ENCODE measurements around the gene MGAT4A.

Gene MGAT4A

GRCh38 chr2:98728088-98728718 lies 2.7 kb downstream of the MGAT4A start:
- DNase-seq = peak; percentile 45

DNA sequence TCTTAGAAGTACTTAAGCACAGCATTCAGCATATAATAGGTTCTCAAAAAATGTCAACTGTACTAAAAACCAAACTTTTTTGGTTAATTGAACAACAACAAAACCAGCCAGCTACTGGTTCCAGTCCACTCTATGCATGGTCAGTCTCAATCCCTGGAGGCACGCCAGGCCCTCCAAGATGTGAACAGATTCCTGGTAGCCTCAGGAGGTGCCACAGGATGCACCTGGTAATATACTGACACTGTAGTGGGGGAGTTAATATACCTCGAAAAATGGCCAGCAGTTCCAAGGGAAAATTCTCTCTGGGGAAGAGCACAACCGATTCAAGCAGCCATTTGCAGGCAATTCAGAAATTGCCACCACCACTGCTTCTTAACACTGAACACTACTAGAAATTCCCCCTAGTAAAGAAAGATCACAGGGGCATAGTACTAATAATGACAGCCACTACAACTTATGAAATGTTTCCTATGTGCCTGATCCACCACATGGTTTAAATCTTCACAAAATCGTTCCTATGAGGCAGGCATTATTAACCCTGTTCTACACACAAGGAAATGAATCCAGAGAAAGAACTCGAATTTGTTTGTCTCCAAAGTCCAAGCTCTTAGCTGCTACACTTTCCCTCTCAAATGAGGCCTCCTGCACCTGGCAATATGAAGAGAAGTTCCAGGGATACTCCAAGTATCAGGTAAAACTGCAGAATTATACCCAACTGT lies 3.4 kb downstream of the MGAT4A start:
- no peak for DNase-seq

GRCh38 chr2:98726735-98727368 lies 4.1 kb downstream of the MGAT4A start:
- no peak for DNase-seq

GRCh38 chr2:98726205-98726604 lies 4.7 kb downstream of the MGAT4A start:
- DNase-seq = no peak

DNA sequence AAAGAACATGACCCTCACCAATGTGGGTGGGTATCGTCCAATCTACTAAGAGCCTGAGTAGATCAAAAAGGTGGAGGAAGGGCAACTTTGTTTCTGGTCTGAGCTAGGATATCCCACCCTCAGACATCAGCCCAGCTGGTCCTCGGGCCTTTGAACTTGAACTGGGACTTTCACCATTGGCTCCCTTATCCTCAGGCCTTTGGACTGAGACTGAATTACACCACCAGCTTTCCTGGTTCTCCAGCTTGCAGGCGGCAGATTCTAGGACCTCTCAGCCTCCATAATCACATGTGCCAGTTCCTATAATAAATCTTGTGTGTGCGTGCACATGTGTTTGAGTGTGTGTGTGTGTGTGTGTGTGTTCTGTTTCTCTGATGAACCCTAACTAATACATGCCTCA lies 10.6 kb downstream of the MGAT4A start:
- DNase-seq = no peak

GRCh38 chr2:98717621-98718020 lies 13.3 kb downstream of the MGAT4A start:
- no peak for DNase-seq

DNA sequence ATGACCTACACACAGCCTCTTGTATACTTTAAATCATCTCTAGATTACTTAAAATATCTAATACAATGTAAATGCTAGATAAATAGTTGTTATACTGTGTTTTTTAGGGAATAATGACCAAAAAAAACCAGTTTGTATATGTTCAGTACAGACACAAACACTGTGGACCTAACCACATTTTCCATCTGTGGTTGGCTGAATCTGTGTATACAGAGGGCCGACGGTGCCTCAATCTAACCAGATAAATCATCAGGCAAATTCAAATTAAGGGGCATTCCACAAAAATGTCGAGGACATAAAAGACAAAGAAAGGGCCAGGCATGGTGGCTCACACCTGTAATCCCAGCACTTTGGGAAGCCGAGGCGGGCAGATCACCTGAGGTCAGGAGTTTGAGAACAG lies 14.1 kb downstream of the MGAT4A start:
- no peak for DNase-seq

GRCh38 chr2:98715812-98716451 lies 15.0 kb downstream of the MGAT4A start:
- no peak for DNase-seq

DNA sequence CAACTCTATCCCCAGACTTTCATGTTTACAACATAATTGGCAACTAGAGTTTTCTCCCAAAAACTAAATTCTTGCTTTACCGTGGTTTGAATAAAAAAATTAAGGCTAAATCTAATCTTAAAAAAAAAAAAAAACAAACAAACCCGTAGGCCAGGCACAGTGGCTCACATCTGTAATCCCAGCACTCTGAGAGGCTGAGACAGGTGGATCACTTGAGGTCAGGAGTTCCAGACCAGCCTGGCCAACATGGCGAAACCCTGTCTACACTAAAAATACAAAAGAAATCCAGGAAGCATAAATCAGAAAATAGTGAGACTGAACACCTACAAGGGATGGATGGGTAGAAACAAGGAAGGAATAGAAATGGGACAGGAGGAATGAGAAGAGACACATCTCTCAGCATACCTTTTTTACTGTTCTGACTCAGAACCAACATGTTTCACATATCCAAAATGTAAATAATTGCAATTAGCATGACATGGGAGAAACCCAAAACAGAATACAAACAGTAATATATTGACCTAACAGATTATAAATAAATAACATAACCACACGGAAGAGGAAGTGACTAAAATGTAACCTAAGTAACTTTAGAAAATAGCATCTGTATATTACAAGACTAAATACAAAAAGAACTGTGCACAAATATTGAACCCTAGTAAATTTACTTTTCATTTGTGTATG lies 17.5 kb downstream of the MGAT4A start:
- no peak for DNase-seq

DNA sequence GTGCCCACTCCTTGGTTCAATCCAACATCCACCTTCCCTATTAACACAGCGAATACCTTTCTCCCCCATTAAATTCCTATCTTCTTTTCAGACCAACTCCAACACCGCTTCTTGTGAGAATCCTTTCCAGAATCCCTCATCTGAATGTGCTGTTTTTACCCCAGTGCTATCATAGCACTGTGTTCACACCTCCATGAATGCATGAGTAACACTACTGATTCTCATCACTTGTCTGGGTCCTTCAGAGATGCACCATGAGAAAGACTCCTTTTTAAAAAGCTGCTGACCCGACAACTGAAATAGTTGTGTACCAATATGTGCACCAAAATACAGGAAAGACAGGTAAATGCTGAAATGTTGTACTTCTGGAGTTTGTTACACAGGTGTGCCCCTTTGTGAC lies 18.8 kb downstream of the MGAT4A start:
- DNase-seq = no peak

GRCh38 chr2:98711506-98711905 lies 19.4 kb downstream of the MGAT4A start:
- DNase-seq = no peak

- DNase-seq = no peak
These were observed 20.2 kb downstream of the MGAT4A start for GRCh38 chr2:98710734-98711133.

DNA sequence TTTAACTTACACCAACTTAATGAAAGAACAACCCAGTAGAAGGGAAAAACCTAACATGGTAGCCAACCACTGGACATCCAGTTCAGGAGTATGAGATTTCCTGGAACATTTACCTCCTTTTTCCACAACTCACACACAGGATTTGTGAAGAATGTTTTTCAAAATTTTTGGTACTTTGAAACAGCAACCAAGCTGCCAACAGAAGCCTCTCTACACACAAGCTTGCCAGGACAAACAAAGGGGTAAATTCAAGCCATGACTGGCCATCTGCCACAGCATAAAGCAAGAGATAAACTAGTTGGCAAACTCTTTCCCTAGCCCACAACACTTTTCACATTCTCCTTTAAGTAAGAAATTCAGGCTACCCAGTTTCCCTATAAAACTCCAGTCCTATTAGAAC lies 21.4 kb downstream of the MGAT4A start:
- no peak for DNase-seq

GRCh38 chr2:98708396-98709186 lies 22.3 kb downstream of the MGAT4A start:
- DNase-seq = no peak

DNA sequence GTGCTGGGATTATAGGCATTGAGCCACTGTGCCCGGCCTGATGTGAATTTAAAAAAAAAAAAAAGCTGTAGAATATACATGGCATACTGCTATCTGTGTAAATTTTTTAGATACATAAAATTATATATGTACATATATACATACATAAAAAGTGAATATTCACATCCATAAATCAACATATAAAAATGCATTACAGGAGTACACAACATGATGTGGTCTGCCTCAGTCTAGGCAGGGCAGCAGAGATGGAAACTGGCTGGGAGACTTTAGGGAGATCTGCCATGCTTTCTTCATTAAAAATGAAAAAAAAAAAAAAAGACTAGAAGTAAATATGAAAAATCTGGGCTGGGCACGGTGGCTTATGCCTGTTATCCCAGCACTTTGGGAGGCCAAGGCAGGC lies 24.3 kb downstream of the MGAT4A start:
- DNase-seq = no peak

DNA sequence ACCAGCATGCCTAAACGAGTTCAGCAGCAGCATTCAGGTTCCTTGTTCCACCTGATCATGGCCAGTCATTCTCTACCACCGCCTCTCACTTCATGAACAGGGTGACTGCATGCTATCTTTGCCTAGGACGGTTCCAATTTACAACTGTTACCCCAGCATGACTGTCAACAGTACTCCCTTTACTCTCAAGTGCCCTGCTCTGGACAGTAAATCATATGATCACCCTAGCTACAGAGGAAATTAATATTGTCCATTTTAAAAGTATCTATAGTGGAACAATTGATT lies 25.7 kb downstream of the MGAT4A start:
- DNase-seq = no peak

DNA sequence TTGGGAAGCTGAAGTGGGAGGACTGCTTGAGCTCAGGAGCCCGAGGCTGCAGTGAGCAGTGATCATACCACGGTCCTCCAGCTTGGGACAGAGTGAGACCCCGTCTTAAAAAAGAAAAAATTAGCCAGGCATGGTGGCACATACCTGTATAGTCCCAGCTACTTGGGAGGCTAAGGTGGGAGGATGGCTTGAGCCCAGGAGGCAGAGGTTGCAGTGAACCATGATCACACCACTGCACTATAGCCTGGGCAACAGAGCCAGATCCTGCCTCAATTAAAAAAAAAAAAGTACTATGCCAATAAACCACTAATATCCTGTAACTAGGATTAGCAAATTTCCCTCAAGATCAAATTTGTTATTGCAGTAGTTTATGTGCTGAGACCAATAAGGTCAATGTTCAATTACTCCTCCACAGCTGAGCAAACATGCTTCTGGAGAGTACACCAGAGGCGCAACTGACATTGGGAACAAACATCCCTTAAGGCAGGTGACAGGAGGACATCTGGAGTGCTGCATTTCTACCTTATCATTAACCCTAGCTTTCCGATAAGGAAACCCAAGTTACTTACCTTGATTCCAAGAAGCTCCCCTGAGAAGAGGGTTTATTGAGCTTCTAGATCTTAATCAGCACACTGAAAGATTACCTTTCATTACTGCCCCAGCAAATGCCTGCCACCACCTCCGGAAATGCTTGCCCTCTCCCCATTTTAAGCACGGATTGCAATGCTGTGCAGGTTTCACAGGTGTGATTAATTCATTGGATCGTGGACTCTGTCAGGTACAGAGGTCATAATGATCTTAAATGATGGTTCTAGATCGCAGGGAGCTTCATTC lies 26.2 kb downstream of the MGAT4A start:
- DNase-seq = no peak

DNA sequence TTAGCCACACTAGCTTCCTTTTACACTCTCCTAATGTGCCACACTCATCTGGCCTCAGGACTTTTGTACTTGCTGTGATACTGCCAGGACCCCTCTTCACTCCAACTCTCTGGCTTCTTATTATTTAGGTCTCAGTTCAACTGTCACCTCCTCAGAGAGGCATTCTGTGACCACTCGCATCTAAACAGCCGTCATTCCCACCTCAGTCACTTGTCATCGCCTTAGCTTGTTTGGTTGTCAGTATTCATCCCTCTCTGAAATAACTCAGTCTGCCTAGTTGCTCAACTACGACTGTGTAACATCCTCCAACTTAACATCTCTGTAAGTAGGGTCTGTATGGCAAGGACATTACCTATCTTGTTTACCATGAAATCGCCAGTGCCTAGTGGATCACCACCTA lies 27.2 kb downstream of the MGAT4A start:
- no peak for DNase-seq

GRCh38 chr2:98702858-98703620 lies 27.9 kb downstream of the MGAT4A start:
- no peak for DNase-seq

DNA sequence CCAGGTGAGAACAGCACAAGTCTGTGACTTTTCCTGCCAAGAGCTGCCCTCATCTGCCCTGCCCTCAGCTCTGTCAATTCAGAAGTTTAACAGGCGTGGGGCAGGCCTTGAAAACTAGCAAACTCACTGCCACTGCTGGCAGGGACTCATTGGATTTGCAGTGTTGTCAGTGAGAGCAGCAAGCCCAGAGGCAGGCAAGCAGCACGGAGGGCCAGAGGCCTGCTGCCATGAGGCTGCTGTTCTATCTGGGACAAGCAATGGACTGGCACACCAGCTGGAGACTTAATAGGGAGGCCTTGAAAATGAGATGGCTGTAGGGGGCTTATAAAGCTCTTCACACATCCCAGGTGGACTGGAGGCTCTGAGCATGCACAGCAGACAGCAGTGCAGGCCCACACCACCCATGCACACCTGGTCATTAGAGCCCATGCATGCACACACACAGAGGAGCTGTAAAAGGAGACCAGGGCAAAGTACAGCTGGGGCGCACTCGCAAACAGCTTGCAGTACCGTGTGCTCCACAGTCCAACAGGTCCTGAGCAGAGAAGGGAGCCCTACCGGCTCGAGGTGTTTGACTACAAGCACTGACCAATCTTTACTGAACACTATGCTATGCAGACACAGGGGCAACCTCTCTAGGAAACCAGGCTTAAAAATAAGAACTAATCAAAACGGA lies 28.7 kb downstream of the MGAT4A start:
- DNase-seq = no peak
